ENCODE results near the gene CES3. TPM values are rescaled to one million over a fixed set of nuclear protein-coding genes. Genes with fewer than 3 reads are reported as not detected.

CES3 gene
- total and polyA plus RNA-seq, 9 donors = 0.45 to 2.3 (median 1.3) TPM

GRCh38 chr16:66928702-66929388, 32.2 kb upstream of the CES3 start:
- Histone ChIP-seq H3K4me1 (ENCODE audit: insufficient read depth) (peaks cover 9% of the 10 kb centered on the region), H3K27me3 (no peaks in the 10 kb centered on the region), H3K4me3 (no peak overlapping the region), H3K9me3 (no peaks in the 10 kb centered on the region), H3K27ac (no peak overlapping the region), H3K36me3 (no peaks in the 10 kb centered on the region)
- TF ChIP-seq EP300 (IDR thresholded peaks at IDR 0.05) (no peak), CTCF (IDR thresholded peaks at IDR 0.05) (peak in 1 of 3 donors; percentile 17), POLR2A (IDR thresholded peaks at IDR 0.05) (no peak)
- DNase-seq = peak in 1 of 5 donors; percentile 72
- intact Hi-C loops (cut with DNase I) = loop anchor here in 1 of 4 donors (2.0 kb wide), 1 partner anchor 34 kb away; no protein-coding TSS in a partner anchor
- WGBS, 3 donors = 73 to 76% (median 75%) methylated on average over 10 of the region's 10 CpGs

GRCh38 chr16:66930189-66930588, 30.9 kb upstream of the CES3 start:
- WGBS, 3 donors = 49 to 59% (median 51%) methylated on average over 4 of the region's 4 CpGs
- intact Hi-C loops (cut with DNase I) = loop anchor here in 2 of 4 donors (5.0 to 10.0 kb wide), 3 partner anchors 33 to 535 kb away; no protein-coding TSS in a partner anchor
- Histone ChIP-seq H3K27me3 (no peaks in the 10 kb centered on the region), H3K4me1 (ENCODE audit: insufficient read depth) (peaks cover 7% of the 10 kb centered on the region), H3K4me3 (no peak overlapping the region), H3K36me3 (no peaks in the 10 kb centered on the region), H3K9me3 (no peaks in the 10 kb centered on the region), H3K27ac (no peak overlapping the region)
- no peak for DNase-seq
- TF ChIP-seq POLR2A (IDR thresholded peaks at IDR 0.05) = no peak
- no peak for TF ChIP-seq CTCF (IDR thresholded peaks at IDR 0.05)
- no peak for TF ChIP-seq EP300 (IDR thresholded peaks at IDR 0.05)

GRCh38 chr16:66931665-66932064, 29.4 kb upstream of the CES3 start:
- no peaks in the 10 kb centered on the region for H3K9me3 ChIP-seq
- no peaks in the 10 kb centered on the region for H3K36me3 ChIP-seq
- H3K27ac ChIP-seq = no peak overlapping the region
- TF ChIP-seq CTCF (IDR thresholded peaks at IDR 0.05) (no peak), EP300 (IDR thresholded peaks at IDR 0.05) (no peak), POLR2A (IDR thresholded peaks at IDR 0.05) (no peak)
- 75 to 81% (median 75%) methylated on average over 2 of the region's 2 CpGs for WGBS, 3 donors
- H3K4me1 ChIP-seq (ENCODE audit: insufficient read depth) = peaks cover 14% of the 10 kb centered on the region
- no peaks in the 10 kb centered on the region for H3K27me3 ChIP-seq
- intact Hi-C loops (cut with DNase I) = loop anchor here in 2 of 4 donors (5.0 to 10.0 kb wide), 3 partner anchors 34 to 533 kb away; no protein-coding TSS in a partner anchor
- H3K4me3 ChIP-seq = no peak overlapping the region
- no peak for DNase-seq

- H3K4me1 ChIP-seq (ENCODE audit: insufficient read depth) = peaks cover 14% of the 10 kb centered on the region
- H3K4me3 ChIP-seq = no peak overlapping the region
- H3K9me3 ChIP-seq = no peaks in the 10 kb centered on the region
- intact Hi-C loops (cut with DNase I) = loop anchor here in 2 of 4 donors (5.0 to 10.0 kb wide), 3 partner anchors 35 to 533 kb away; no protein-coding TSS in a partner anchor
- H3K27ac ChIP-seq = no peak overlapping the region
- no peaks in the 10 kb centered on the region for H3K36me3 ChIP-seq
- TF ChIP-seq CTCF (IDR thresholded peaks at IDR 0.05) (no peak), POLR2A (IDR thresholded peaks at IDR 0.05) (no peak), EP300 (IDR thresholded peaks at IDR 0.05) (no peak)
- no peak for DNase-seq
- no peaks in the 10 kb centered on the region for H3K27me3 ChIP-seq
- 73 to 80% (median 76%) methylated on average over 4 of the region's 4 CpGs for WGBS, 3 donors
These were observed 29.0 kb upstream of the CES3 start for GRCh38 chr16:66932076-66932475.

All from ovary (tissue), 9 donors.